HCT116 (cell line): Measurements from ENCODE around the gene ZDHHC16. TPM values are rescaled to one million over a fixed set of nuclear protein-coding genes. Genes with fewer than 3 reads are reported as not detected.

Experiments used
- total RNA-seq: library from RNA; stranded (reverse); gene quantifications from one replicate; pipeline ENCODE4 v1.2.1, GENCODE V29; 2021; ENCODE audit not compliant: unreplicated experiment

Gene ZDHHC16
- total RNA-seq, 1 experiment from 2014 or later = 34.0 TPM

Other genes with a start within 250 kb of the ZDHHC16 start
- gene ARHGAP19, start 153.5 kb upstream of the ZDHHC16 start, total RNA-seq = 36.8 TPM
- 1.7 TPM for gene FRAT1, start 126.9 kb upstream of the ZDHHC16 start, total RNA-seq
- gene FRAT2, start 111.4 kb upstream of the ZDHHC16 start, total RNA-seq = 10.7 TPM
- gene RRP12, start 44.8 kb upstream of the ZDHHC16 start, total RNA-seq = 67.0 TPM
- 497 TPM for gene PGAM1, start 20.0 kb upstream of the ZDHHC16 start, total RNA-seq
- 38.9 TPM for gene EXOSC1, start 169 bp upstream of the ZDHHC16 start, total RNA-seq
- gene MMS19, start 52.2 kb downstream of the ZDHHC16 start, total RNA-seq = 101 TPM
- 12.8 TPM for gene UBTD1, start 52.7 kb downstream of the ZDHHC16 start, total RNA-seq
- gene ANKRD2, start 126.6 kb downstream of the ZDHHC16 start, total RNA-seq = 0.15 TPM
- gene HOGA1, start 138.2 kb downstream of the ZDHHC16 start, total RNA-seq = 1.6 TPM
- 0.32 TPM for gene C10orf62, start 143.5 kb downstream of the ZDHHC16 start, total RNA-seq
- 8.0 TPM for gene MORN4, start 187.3 kb downstream of the ZDHHC16 start, total RNA-seq
- gene PI4K2A, start 194.5 kb downstream of the ZDHHC16 start, total RNA-seq = 20.0 TPM
- 26.7 TPM for gene AVPI1, start 241.1 kb downstream of the ZDHHC16 start, total RNA-seq